ENCODE data around the gene HMCES.

- TF ChIP-seq POLR2A (IDR thresholded peaks at IDR 0.05; ENCODE audit: low read depth) = no peak
- no peak for TF ChIP-seq CTCF (IDR thresholded peaks at IDR 0.05)
- no peak for TF ChIP-seq POLR2AphosphoS5 (IDR thresholded peaks at IDR 0.05)
- TF ChIP-seq EP300 (IDR thresholded peaks at IDR 0.05) = no peak
Measured at GRCh38 chr3:129263161-129263910, 15.3 kb upstream of the HMCES start.
